Caco-2 (cell line): ENCODE measurements around the gene NUMBL. TPM values are rescaled to one million over a fixed set of nuclear protein-coding genes. Genes with fewer than 3 reads are reported as not detected.

Experiments
- Bru-seq: library from RNA; stranded (reverse); fragments of 400-500 nt; gene quantifications from one replicate; lab custom pipeline; 2021; lab: Mats Ljungman, UMichigan
- BruChase-seq, 2 experiments: library from RNA; stranded (reverse); fragments of 400-500 nt; gene quantifications; one replicate each; lab custom pipeline; 2021; lab: Mats Ljungman, UMichigan
- BruUV-seq: library from RNA; stranded (reverse); fragments of 400-500 nt; replicated peaks from 2 replicates; lab custom pipeline; 2021; lab: Mats Ljungman, UMichigan
- CTCF ChIA-PET: fragments of 300-600 bp; sonication (Branson Sonifier 250); formaldehyde crosslinking; loops from one replicate; lab custom pipeline; 2022; ENCODE audit warnings: antibody characterized with exemption; lab: Charles Lee
- POLR2A ChIA-PET: fragments of 300-600 bp; sonication (Branson Sonifier 250); formaldehyde crosslinking; loops from one replicate; lab custom pipeline; 2022; ENCODE audit warnings: antibody characterized with exemption; lab: Charles Lee
- DNase-seq, 2 experiments: peaks; one replicate each; pipeline versions ENCODE4 v3.0.0 to v3.0.0-alpha.2; 2020 to 2022
- H3K27me3 ChIP-seq: replicated peaks from 2 replicates; pipeline ENCODE4 v1.6.0; 2011; ENCODE audit warnings: low read length; ENCODE audit not compliant: control insufficient read depth, insufficient read depth
- H3K36me3 ChIP-seq: 2 replicates; pipeline ENCODE4 v1.5.1; 2011; ENCODE audit warnings: low read length; ENCODE audit not compliant: control insufficient read depth, insufficient read depth
- H3K4me1 ChIP-seq: fragments of 250-450 bp; sonication (Bioruptor Pico); 2 replicates; pipeline ENCODE4 v1.5.1; 2020; ENCODE audit warnings: mild to moderate bottlenecking
- H3K4me3 ChIP-seq: 2 replicates; pipeline ENCODE4 v1.5.1; 2011; ENCODE audit warnings: low read depth, mild to moderate bottlenecking, control low read depth, low read length
- H3K9me3 ChIP-seq: fragments of 250-450 bp; sonication (Bioruptor Pico); 2 replicates; pipeline ENCODE4 v1.5.1; 2020; ENCODE audit warnings: mild to moderate bottlenecking, moderate library complexity
- H3K27ac Mint-ChIP-seq: one replicate; pipeline ENCODE4 v1.8.0; 2022; ENCODE audit warnings: mixed read lengths; ENCODE audit not compliant: unreplicated experiment
- H3K27me3 Mint-ChIP-seq: one replicate; pipeline ENCODE4 v1.8.0; 2022; ENCODE audit warnings: mixed read lengths; ENCODE audit not compliant: insufficient read depth, unreplicated experiment
- H3K36me3 Mint-ChIP-seq: one replicate; pipeline ENCODE4 v1.8.0; 2022; ENCODE audit warnings: mild to moderate bottlenecking, mixed read lengths; ENCODE audit not compliant: insufficient read depth, unreplicated experiment
- H3K4me1 Mint-ChIP-seq: one replicate; pipeline ENCODE4 v1.8.0; 2022; ENCODE audit warnings: low read depth, mixed read lengths; ENCODE audit not compliant: unreplicated experiment
- H3K4me3 Mint-ChIP-seq: one replicate; pipeline ENCODE4 v1.8.0; 2022; ENCODE audit warnings: mild to moderate bottlenecking, moderate library complexity, mixed read lengths; ENCODE audit not compliant: unreplicated experiment
- H3K9me3 Mint-ChIP-seq: one replicate; pipeline ENCODE4 v1.8.0; 2022; ENCODE audit warnings: mixed read lengths; ENCODE audit not compliant: unreplicated experiment
- intact Hi-C: fragments of 100-400 bp; cut with micrococcal nuclease; formaldehyde crosslinking; loops from one replicate; pipeline ENCODE4 v1.10.0; 2022; ENCODE audit not compliant: unreplicated experiment
- long read RNA-seq: library from polyadenylated mRNA; stranded (forward); transcript quantifications from one replicate; pipeline ENCODE4 v2.0.0, GENCODE V29; 2022
- total RNA-seq: library from RNA; stranded (reverse); gene quantifications from 2 replicates; pipeline ENCODE4 v1.2.3, GENCODE V29; 2022
- TF ChIP-seq, protein P1 (sequence below), 2 experiments: fragments of 200-600 bp in 1 of 2; IDR thresholded peaks; 1 replicate in 1 of 2; 2 replicates in 1 of 2; pipeline versions ENCODE4 v1.5.1 to v1.8.0; 2011 to 2022; ENCODE audit warnings: antibody characterized with exemption in 1 of 2, control low read depth in 1 of 2, inconsistent platforms in 1 of 2, low read depth in 1 of 2, low read length in 1 of 2, mild to moderate bottlenecking in 1 of 2, moderate library complexity in 1 of 2; ENCODE audit not compliant: insufficient read depth in 1 of 2, severe bottlenecking in 1 of 2, unreplicated experiment in 1 of 2

The NUMBL gene
- total RNA-seq (21.1 and 22.0 TPM in 2 replicates), Bru-seq, nascent RNA (percentile 52 among the genes with signal in this experiment), BruChase-seq, experiment 1, labeled RNA remaining after a 2-hour chase (percentile 57 among the genes with signal in this experiment), BruChase-seq, experiment 2, labeled RNA remaining after a 6-hour chase (percentile 60 among the genes with signal in this experiment)
- long read RNA-seq, partial matches to known transcripts, result 1 of 1 reads
- long read RNA-seq, other reads (novel, unspliced or antisense), result 0 of 1 reads

DNA sequence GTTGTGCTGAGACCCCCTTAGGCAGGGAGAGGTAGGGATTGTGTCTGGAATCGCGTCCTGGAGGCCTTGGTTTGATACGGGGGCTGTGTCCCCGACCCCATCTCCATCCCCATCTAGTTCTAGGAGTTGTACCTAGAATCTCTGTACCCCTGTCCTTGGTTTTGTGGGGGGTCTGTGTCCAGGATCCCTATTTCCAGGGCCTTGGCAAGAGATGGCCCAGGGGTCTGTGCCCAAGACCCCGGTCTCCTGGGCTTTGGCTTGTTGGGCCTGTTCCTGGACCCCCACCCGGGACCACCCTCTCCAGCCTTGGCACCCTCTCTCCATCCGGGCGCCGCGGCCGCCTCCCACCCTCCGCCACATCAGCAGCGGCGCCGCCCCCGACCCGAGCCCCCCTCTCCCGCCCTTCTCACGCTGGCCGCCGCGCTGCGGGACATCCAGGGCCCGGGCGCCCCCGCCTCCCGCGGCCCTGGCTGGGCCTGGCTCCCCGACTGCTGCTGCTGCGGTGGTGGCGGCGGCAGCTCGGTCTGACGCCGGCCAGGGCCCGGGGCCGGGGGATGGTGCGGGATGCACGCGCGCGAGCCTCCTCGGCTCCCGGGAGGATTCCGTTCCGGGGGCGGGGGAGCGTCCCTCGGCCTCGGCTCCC is at the start of gene NUMBL:
Gene NUMBL, minus strand, starts transcription at position 602 of the 643 bp plus-strand sequence. Its CDS starts 168 bp downstream, at position 434.
- POLR2A ChIA-PET, result interaction anchor here (0.7 to 2.3 kb wide), 7 partner anchors 12 to 1566 kb away, joined by 3 to 20 read pairs (median 10); partner anchors contain the start of genes ACTMAP, COQ8B, ITPKC and RAB4B
- no TSS peak for BruUV-seq
- CTCF ChIA-PET, result interaction anchor here (0.6 to 1.5 kb wide), 4 partner anchors 12 to 89 kb away, joined by 3 to 7 read pairs (median 4); no protein-coding TSS in a partner anchor

DNA sequence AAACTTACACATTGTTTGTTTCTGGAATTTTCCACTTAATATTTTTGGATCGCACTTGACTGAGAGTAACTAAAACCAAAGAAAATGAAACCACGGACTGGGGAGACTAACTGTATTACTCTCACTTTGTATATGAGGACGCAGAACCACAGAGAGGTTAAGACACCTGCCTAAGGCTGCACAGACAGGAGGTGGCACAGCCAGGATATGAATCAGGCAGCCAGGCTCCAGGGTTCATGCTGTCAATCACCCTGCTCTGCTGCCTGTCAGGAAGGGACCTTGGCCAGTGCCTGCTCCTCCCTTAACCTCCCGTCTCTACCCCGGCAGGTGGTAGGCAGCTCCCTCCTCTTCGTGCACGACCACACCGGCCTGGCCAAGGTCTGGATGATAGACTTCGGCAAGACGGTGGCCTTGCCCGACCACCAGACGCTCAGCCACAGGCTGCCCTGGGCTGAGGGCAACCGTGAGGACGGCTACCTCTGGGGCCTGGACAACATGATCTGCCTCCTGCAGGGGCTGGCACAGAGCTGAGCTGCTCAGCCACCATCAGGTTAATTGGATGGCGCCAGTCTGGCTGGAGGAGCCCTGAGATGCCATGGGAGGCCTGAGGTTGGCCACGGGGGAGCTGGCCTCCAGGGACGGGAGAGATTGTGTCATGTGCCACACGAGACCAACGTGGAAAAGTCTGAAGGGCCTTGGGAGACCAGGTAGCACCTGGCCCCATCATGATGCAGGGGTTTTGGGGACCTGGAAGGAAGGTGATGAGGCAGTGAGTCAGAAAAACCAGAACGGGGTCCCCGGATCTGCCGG is 48.8 kb upstream of the NUMBL start:
- H3K36me3 Mint-ChIP-seq, result peaks cover 92% of the 10 kb centered on the region
- peaks cover 2% of the 10 kb centered on the region; the same call in 1 of the 2 replicates for H3K4me1 ChIP-seq
- no peaks in the 10 kb centered on the region for H3K27me3 ChIP-seq
- H3K4me3 ChIP-seq, result no peak overlapping the region
- intact Hi-C loops, result no loop called here
- no peaks in the 10 kb centered on the region for H3K9me3 Mint-ChIP-seq
- no peak for DNase-seq
- H3K4me1 Mint-ChIP-seq, result peaks cover 13% of the 10 kb centered on the region
- no peak overlapping the region for H3K4me3 Mint-ChIP-seq
- peaks cover 9% of the 10 kb centered on the region for H3K36me3 ChIP-seq
- POLR2A ChIA-PET, result no interaction called here
- H3K27ac Mint-ChIP-seq, result peak overlapping the region; percentile 63
- BruUV-seq, result no TSS peak
- CTCF ChIA-PET, result no interaction called here
- H3K9me3 ChIP-seq, result no peaks in the 10 kb centered on the region
- TF ChIP-seq, protein P1, sequence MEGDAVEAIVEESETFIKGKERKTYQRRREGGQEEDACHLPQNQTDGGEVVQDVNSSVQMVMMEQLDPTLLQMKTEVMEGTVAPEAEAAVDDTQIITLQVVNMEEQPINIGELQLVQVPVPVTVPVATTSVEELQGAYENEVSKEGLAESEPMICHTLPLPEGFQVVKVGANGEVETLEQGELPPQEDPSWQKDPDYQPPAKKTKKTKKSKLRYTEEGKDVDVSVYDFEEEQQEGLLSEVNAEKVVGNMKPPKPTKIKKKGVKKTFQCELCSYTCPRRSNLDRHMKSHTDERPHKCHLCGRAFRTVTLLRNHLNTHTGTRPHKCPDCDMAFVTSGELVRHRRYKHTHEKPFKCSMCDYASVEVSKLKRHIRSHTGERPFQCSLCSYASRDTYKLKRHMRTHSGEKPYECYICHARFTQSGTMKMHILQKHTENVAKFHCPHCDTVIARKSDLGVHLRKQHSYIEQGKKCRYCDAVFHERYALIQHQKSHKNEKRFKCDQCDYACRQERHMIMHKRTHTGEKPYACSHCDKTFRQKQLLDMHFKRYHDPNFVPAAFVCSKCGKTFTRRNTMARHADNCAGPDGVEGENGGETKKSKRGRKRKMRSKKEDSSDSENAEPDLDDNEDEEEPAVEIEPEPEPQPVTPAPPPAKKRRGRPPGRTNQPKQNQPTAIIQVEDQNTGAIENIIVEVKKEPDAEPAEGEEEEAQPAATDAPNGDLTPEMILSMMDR (IDR thresholded peaks at IDR 0.05; ENCODE audit: insufficient read depth in 1 of 2, low read depth in 1 of 2, low read length in 1 of 2, severe bottlenecking in 1 of 2, unreplicated experiment in 1 of 2), result no peak
- H3K27me3 Mint-ChIP-seq, result no peaks in the 10 kb centered on the region

More for the DNA sequence above, at the start of gene NUMBL:
- Mint-ChIP-seq H3K27me3 (no peaks in the 10 kb centered on the region), H3K36me3 (peaks cover 25% of the 10 kb centered on the region), H3K4me3 (no peak within 1 kb of the TSS), H3K9me3 (no peaks in the 10 kb centered on the region), H3K4me1 (peaks cover 5% of the 10 kb centered on the region), H3K27ac (peak within 1 kb of the TSS; percentile 100)
- no peak for DNase-seq
- TF ChIP-seq, protein P1 (IDR thresholded peaks at IDR 0.05; ENCODE audit: insufficient read depth in 1 of 2, low read depth in 1 of 2, low read length in 1 of 2, severe bottlenecking in 1 of 2, unreplicated experiment in 1 of 2), result no peak
- H3K9me3 ChIP-seq, result no peaks in the 10 kb centered on the region
- peaks cover 1% of the 10 kb centered on the region; the same call in 1 of the 2 replicates for H3K36me3 ChIP-seq
- no peaks in the 10 kb centered on the region for H3K27me3 ChIP-seq
- intact Hi-C loops, result loop anchor here (1.0 to 2.0 kb wide), 2 partner anchors 25 to 61 kb away; partner anchors contain the start of genes ACTMAP and SNRPA
- peak within 1 kb of the TSS; percentile 58 for H3K4me3 ChIP-seq
- peaks cover 24% of the 10 kb centered on the region for H3K4me1 ChIP-seq
